ENCODE data around the gene SMG9. TPM values are rescaled to one million over a fixed set of nuclear protein-coding genes. Genes with fewer than 3 reads are reported as not detected.
A peak's percentile ranks its signal among the peaks of the same experiment; 100 is the strongest.

The SMG9 gene
- total and polyA plus RNA-seq, 2 of the 13 experiments (the other 11 are each of a cell fraction or from before 2014, with no cell fraction given) = 16.1 to 18.7 TPM

- TF ChIP-seq ZNF770 (CRISPR knock-in tag; IDR thresholded peaks at IDR 0.05) (peak; percentile 94), NFE2 (CRISPR knock-in tag; IDR thresholded peaks at IDR 0.05) (no peak), SAP130 (CRISPR knock-in tag; IDR thresholded peaks at IDR 0.05; ENCODE audit: low read depth) (peak; percentile 90), ZNF180 (CRISPR knock-in tag; IDR thresholded peaks at IDR 0.05; ENCODE audit: borderline replicate concordance, low read depth) (no peak), THRA (CRISPR knock-in tag; IDR thresholded peaks at IDR 0.05; ENCODE audit: borderline replicate concordance) (no peak)
These were observed 47.5 kb downstream of the SMG9 start (continued) for GRCh38 chr19:43707158-43707712.

GRCh38 chr19:43705729-43706128, 49.0 kb downstream of the SMG9 start:
- ChIA-PET POLR2A (no interaction called here), CTCF (ENCODE audit: low intra/inter-chr PET ratio, low total read pairs) (no interaction called here)
- peaks cover 55% of the 10 kb centered on the region for H3K4me1 ChIP-seq (ENCODE audit: insufficient read depth, low read length)
- H3K9me3 ChIP-seq (ENCODE audit: low read length) = peaks cover 11% of the 10 kb centered on the region
- H3K27ac ChIP-seq (ENCODE audit: extremely low read length, insufficient read depth, low read length) = no peak overlapping the region
- BruUV-seq (replicated peaks) = no TSS peak
- FAIRE-seq (no peak), DNase-seq (ENCODE audit: low spot score) (no peak), ATAC-seq (no peak)
- no peak overlapping the region for H3K4me3 ChIP-seq (replicated peaks in 1 of 3; ENCODE audit: insufficient read depth in 1 of 3, low read depth in 2 of 3, low read length in 3 of 3)
- in situ Hi-C loops (cut with HindIII; ENCODE audit: extremely low pct_ligation_motif_present, low pct_unique_long_range_greater_than_20kb) (no loop called here), intact Hi-C loops (cut with micrococcal nuclease; ENCODE audit: unreplicated experiment) (no loop called here)
- no peaks in the 10 kb centered on the region for H3K79me2 ChIP-seq (ENCODE audit: insufficient read depth, low read length)
- H3K36me3 ChIP-seq (replicated peaks in 1 of 2; ENCODE audit: control insufficient read depth in 1 of 2, insufficient read depth in 2 of 2, low read length in 2 of 2) = no peaks in the 10 kb centered on the region
- no peak overlapping the region for H3K4me2 ChIP-seq (ENCODE audit: low read depth, low read length)
- H3K9ac ChIP-seq (ENCODE audit: insufficient read depth, low read depth, low read length) = no peak overlapping the region
- H3K27me3 ChIP-seq (ENCODE audit: control insufficient read depth in 1 of 2, insufficient read depth in 2 of 2, low read length in 2 of 2) = no peaks in the 10 kb centered on the region; a peak in 1 of 5 replicates
- WGBS (ENCODE audit: low lambda C conversion rate) = 42% methylated on average over 5 of the region's 6 CpGs
- H4K20me1 ChIP-seq (ENCODE audit: insufficient read depth, low read length) = no peaks in the 10 kb centered on the region
- no peak overlapping the region for H2AFZ ChIP-seq (ENCODE audit: low read length)
- TF ChIP-seq IRF9 (CRISPR knock-in tag; IDR thresholded peaks at IDR 0.05; ENCODE audit: borderline replicate concordance) (no peak), FOXM1 (CRISPR knock-in tag; IDR thresholded peaks at IDR 0.05) (no peak), ZNF747 (CRISPR knock-in tag; IDR thresholded peaks at IDR 0.05; ENCODE audit: borderline replicate concordance) (no peak), ZNF546 (CRISPR knock-in tag; conservative IDR thresholded peaks at IDR 0.05) (no peak), ZNF121 (CRISPR knock-in tag; IDR thresholded peaks at IDR 0.05) (peak; percentile 55; the same call in 1 of the 2 replicates), THRA (CRISPR knock-in tag; IDR thresholded peaks at IDR 0.05; ENCODE audit: borderline replicate concordance) (no peak), NCOA1 (CRISPR knock-in tag; IDR thresholded peaks at IDR 0.05) (no peak)

Data from HepG2 (cell line).